Stimulated activated CD4-positive, alpha-beta T cell treated with anti-CD3 and anti-CD28 coated beads, Interleukin-2, amount 100 ng/mL, for 4 hours (primary cell): ENCODE results near the gene IDH3G.

ENCODE experiments used
- DNase-seq: peaks from one replicate; pipeline ENCODE4 v3.0.0-alpha.2; 2020; ENCODE audit warnings: low read depth

IDH3G gene

GRCh38 chrX:153816831-153817690 is 22.9 kb upstream of the IDH3G start:
- no peak for DNase-seq

- no peak for DNase-seq
Observed at GRCh38 chrX:153814591-153815315, 20.6 kb upstream of the IDH3G start.

GRCh38 chrX:153813161-153813560 is 19.0 kb upstream of the IDH3G start:
- no peak for DNase-seq

- DNase-seq, result no peak
Observed at GRCh38 chrX:153812220-153812619, 18.0 kb upstream of the IDH3G start.

- DNase-seq, result no peak
Observed at GRCh38 chrX:153807976-153808375, 13.8 kb upstream of the IDH3G start.

GRCh38 chrX:153806999-153807575 is 12.9 kb upstream of the IDH3G start:
- DNase-seq, result no peak

GRCh38 chrX:153805436-153805835 is 11.3 kb upstream of the IDH3G start:
- no peak for DNase-seq

GRCh38 chrX:153804621-153805020 is 10.4 kb upstream of the IDH3G start:
- DNase-seq, result no peak

GRCh38 chrX:153804100-153804595 is 10.0 kb upstream of the IDH3G start:
- no peak for DNase-seq

- no peak for DNase-seq
Observed at GRCh38 chrX:153803211-153804099, 9.3 kb upstream of the IDH3G start.

GRCh38 chrX:153802513-153803045 is 8.4 kb upstream of the IDH3G start:
- no peak for DNase-seq

GRCh38 chrX:153801669-153802068 is 7.5 kb upstream of the IDH3G start:
- no peak for DNase-seq

- DNase-seq, result no peak
Observed at GRCh38 chrX:153800746-153801145, 6.6 kb upstream of the IDH3G start.

- DNase-seq, result no peak
Observed at GRCh38 chrX:153800177-153800722, 6.1 kb upstream of the IDH3G start.

- no peak for DNase-seq
Observed at GRCh38 chrX:153799326-153799725, 5.2 kb upstream of the IDH3G start.

- DNase-seq, result no peak
Observed at GRCh38 chrX:153797415-153798015, 3.3 kb upstream of the IDH3G start.

GRCh38 chrX:153794897-153795816 is 982 bp upstream of the IDH3G start:
- DNase-seq, result no peak

- no peak for DNase-seq
Observed at GRCh38 chrX:153793291-153793690, 884 bp downstream of the IDH3G start.

- DNase-seq, result no peak
Observed at GRCh38 chrX:153792368-153792767, 1.8 kb downstream of the IDH3G start.
